ENCODE measurements around the gene AKAP11.

The AKAP11 gene

GRCh38 chr13:42272804-42273175, 838 bp downstream of the AKAP11 start:
- no peak for ATAC-seq

GRCh38 chr13:42274386-42275097, 2.6 kb downstream of the AKAP11 start:
- ATAC-seq = no peak
- TF ChIP-seq ZC3H10 (CRISPR knock-in tag; IDR thresholded peaks at IDR 0.05) (no peak), POU6F1 (CRISPR knock-in tag; IDR thresholded peaks at IDR 0.05; ENCODE audit: borderline replicate concordance, low read depth) (no peak), ISL1 (CRISPR knock-in tag; IDR thresholded peaks at IDR 0.05) (no peak), OSR1 (CRISPR knock-in tag; IDR thresholded peaks at IDR 0.05) (no peak), ZFP3 (CRISPR knock-in tag; IDR thresholded peaks at IDR 0.05) (no peak), TOX (CRISPR knock-in tag; IDR thresholded peaks at IDR 0.05; ENCODE audit: borderline replicate concordance) (no peak), ZNF8 (CRISPR knock-in tag; IDR thresholded peaks at IDR 0.05) (no peak), RARB (CRISPR knock-in tag; IDR thresholded peaks at IDR 0.05) (no peak), CSDC2 (CRISPR knock-in tag; IDR thresholded peaks at IDR 0.05) (no peak), ZFP30 (CRISPR knock-in tag; IDR thresholded peaks at IDR 0.05) (no peak), GLIS3 (CRISPR knock-in tag; IDR thresholded peaks at IDR 0.05) (no peak), ZNF565 (CRISPR knock-in tag; conservative IDR thresholded peaks at IDR 0.05; ENCODE audit: low read depth) (no peak), ZNF70 (CRISPR knock-in tag; IDR thresholded peaks at IDR 0.05) (no peak), ESRRG (CRISPR knock-in tag; IDR thresholded peaks at IDR 0.05) (no peak), TCF4 (CRISPR knock-in tag; IDR thresholded peaks at IDR 0.05; ENCODE audit: borderline replicate concordance) (no peak), PPARA (CRISPR knock-in tag; IDR thresholded peaks at IDR 0.05; ENCODE audit: borderline replicate concordance) (no peak)
- TF ChIP-seq, protein P1, sequence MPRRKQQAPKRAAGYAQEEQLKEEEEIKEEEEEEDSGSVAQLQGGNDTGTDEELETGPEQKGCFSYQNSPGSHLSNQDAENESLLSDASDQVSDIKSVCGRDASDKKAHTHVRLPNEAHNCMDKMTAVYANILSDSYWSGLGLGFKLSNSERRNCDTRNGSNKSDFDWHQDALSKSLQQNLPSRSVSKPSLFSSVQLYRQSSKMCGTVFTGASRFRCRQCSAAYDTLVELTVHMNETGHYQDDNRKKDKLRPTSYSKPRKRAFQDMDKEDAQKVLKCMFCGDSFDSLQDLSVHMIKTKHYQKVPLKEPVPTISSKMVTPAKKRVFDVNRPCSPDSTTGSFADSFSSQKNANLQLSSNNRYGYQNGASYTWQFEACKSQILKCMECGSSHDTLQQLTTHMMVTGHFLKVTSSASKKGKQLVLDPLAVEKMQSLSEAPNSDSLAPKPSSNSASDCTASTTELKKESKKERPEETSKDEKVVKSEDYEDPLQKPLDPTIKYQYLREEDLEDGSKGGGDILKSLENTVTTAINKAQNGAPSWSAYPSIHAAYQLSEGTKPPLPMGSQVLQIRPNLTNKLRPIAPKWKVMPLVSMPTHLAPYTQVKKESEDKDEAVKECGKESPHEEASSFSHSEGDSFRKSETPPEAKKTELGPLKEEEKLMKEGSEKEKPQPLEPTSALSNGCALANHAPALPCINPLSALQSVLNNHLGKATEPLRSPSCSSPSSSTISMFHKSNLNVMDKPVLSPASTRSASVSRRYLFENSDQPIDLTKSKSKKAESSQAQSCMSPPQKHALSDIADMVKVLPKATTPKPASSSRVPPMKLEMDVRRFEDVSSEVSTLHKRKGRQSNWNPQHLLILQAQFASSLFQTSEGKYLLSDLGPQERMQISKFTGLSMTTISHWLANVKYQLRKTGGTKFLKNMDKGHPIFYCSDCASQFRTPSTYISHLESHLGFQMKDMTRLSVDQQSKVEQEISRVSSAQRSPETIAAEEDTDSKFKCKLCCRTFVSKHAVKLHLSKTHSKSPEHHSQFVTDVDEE (CRISPR knock-in tag; IDR thresholded peaks at IDR 0.05) = no peak

More at GRCh38 chr13:42272804-42273175, 838 bp downstream of the AKAP11 start:
- no peak for TF ChIP-seq ZNF70 (CRISPR knock-in tag; IDR thresholded peaks at IDR 0.05)
- TF ChIP-seq, protein P1 (CRISPR knock-in tag; IDR thresholded peaks at IDR 0.05) = no peak
- no peak for TF ChIP-seq CSDC2 (CRISPR knock-in tag; IDR thresholded peaks at IDR 0.05)

- ATAC-seq = no peak
These were observed 3.1 kb downstream of the AKAP11 start for GRCh38 chr13:42275098-42275471.

More at GRCh38 chr13:42275098-42275471, 3.1 kb downstream of the AKAP11 start:
- TF ChIP-seq POU6F1 (CRISPR knock-in tag; IDR thresholded peaks at IDR 0.05; ENCODE audit: borderline replicate concordance, low read depth) = no peak
- TF ChIP-seq, protein P1 (CRISPR knock-in tag; IDR thresholded peaks at IDR 0.05) = no peak
- TF ChIP-seq ZFP3 (CRISPR knock-in tag; IDR thresholded peaks at IDR 0.05) = no peak
- no peak for TF ChIP-seq ESRRG (CRISPR knock-in tag; IDR thresholded peaks at IDR 0.05)
- TF ChIP-seq ARNTL (CRISPR knock-in tag; IDR thresholded peaks at IDR 0.05; ENCODE audit: borderline replicate concordance, low read depth) = no peak
- TF ChIP-seq SNAI2 (CRISPR knock-in tag; IDR thresholded peaks at IDR 0.05) = no peak
